HepG2 (cell line): ENCODE measurements around the gene HNRNPL. TPM values are rescaled to one million over a fixed set of nuclear protein-coding genes. Genes with fewer than 3 reads are reported as not detected.

Source experiments
- AFF4 ChIP-seq: sonication (generic); formaldehyde crosslinking; IDR thresholded peaks from 2 replicates; pipeline ENCODE4 v1.4.0; 2020; ENCODE audit warnings: missing genetic modification reagents
- CERS6 ChIP-seq: sonication (generic); formaldehyde crosslinking; IDR thresholded peaks from 2 replicates; pipeline ENCODE4 v1.5.0; 2020; ENCODE audit warnings: missing genetic modification reagents
- FUBP1 ChIP-seq: sonication (generic); formaldehyde crosslinking; IDR thresholded peaks from 2 replicates; pipeline ENCODE4 v1.5.1; 2020; ENCODE audit warnings: missing genetic modification reagents, mild to moderate bottlenecking, borderline replicate concordance
- HMG20B ChIP-seq: conservative IDR thresholded peaks from 2 replicates; pipeline ENCODE4 v1.6.1; 2016; ENCODE audit warnings: missing genetic modification reagents, missing compliant biosample characterization
- MBD4 ChIP-seq: IDR thresholded peaks from 2 replicates; pipeline ENCODE4 v1.6.1; 2012; ENCODE audit warnings: low read length, inconsistent platforms, borderline replicate concordance
- MLX ChIP-seq: IDR thresholded peaks from 2 replicates; pipeline ENCODE4 v1.6.1; 2016
- RFXAP ChIP-seq: sonication (generic); formaldehyde crosslinking; IDR thresholded peaks from 2 replicates; pipeline ENCODE4 v1.4.0; 2020; ENCODE audit warnings: missing genetic modification reagents, borderline replicate concordance
- SRF ChIP-seq: IDR thresholded peaks from 2 replicates; pipeline ENCODE4 v1.6.1; 2011; ENCODE audit warnings: mild to moderate bottlenecking, low read depth, low read length, moderate library complexity
- TIGD3 ChIP-seq: sonication (generic); formaldehyde crosslinking; IDR thresholded peaks from 2 replicates; pipeline ENCODE4 v1.5.1; 2020; ENCODE audit warnings: mild to moderate bottlenecking, missing genetic modification reagents, borderline replicate concordance
- ZFP37 ChIP-seq: sonication (generic); formaldehyde crosslinking; IDR thresholded peaks from 2 replicates; pipeline ENCODE4 v1.4.0; 2020; ENCODE audit warnings: missing genetic modification reagents, borderline replicate concordance
- ZNF484 ChIP-seq: sonication (generic); formaldehyde crosslinking; IDR thresholded peaks from 2 replicates; pipeline ENCODE4 v1.5.1; 2020; ENCODE audit warnings: mild to moderate bottlenecking, low read depth, missing genetic modification reagents, borderline replicate concordance
- ZNF597 ChIP-seq: sonication (generic); formaldehyde crosslinking; IDR thresholded peaks from 2 replicates; pipeline ENCODE4 v1.5.0; 2020; ENCODE audit warnings: missing genetic modification reagents
- ZNF704 ChIP-seq: sonication (generic); formaldehyde crosslinking; IDR thresholded peaks from 2 replicates; pipeline ENCODE4 v1.8.1; 2023; ENCODE audit warnings: mild to moderate bottlenecking, inconsistent platforms, moderate library complexity, missing genetic modification reagents, borderline replicate concordance
- ZNF776 ChIP-seq: sonication (generic); formaldehyde crosslinking; IDR thresholded peaks from 2 replicates; pipeline ENCODE4 v1.4.0; 2020; ENCODE audit warnings: mild to moderate bottlenecking, missing genetic modification reagents
- polyA plus RNA-seq, 8 experiments: library from polyadenylated mRNA; depleted of rRNA in 3 of 8; stranded (reverse) in 7 of 8; unstranded in 1 of 8; fragments of >200 nt; fragmentation: Illumina TruSeq in 4 of 8; extraction: Trizol in 4 of 8; gene quantifications; 2 replicates each; pipeline versions ENCODE4 v1.2.1 to v1.2.3, GENCODE V29; 2011 to 2016; ENCODE audit warnings: low read depth in 4 of 8, missing spikeins in 1 of 8, mixed read lengths in 1 of 8; ENCODE audit not compliant: insufficient read depth in 1 of 8
- total RNA-seq, 5 experiments: library from RNA; depleted of rRNA; stranded (reverse); fragments of >200 nt; fragmentation: Illumina TruSeq; extraction: Trizol; gene quantifications; 2 replicates each; pipeline ENCODE4 v1.2.3, GENCODE V29; 2016; ENCODE audit warnings: low read depth in 1 of 5

The HNRNPL gene
- total and polyA plus RNA-seq, 2 of the 13 experiments (the other 11 are each of a cell fraction or from before 2014, with no cell fraction given): 156 to 278 TPM

- TF ChIP-seq FUBP1 (no peak), RFXAP (no peak), ZNF597 (CRISPR knock-in tag) (no peak), SRF (no peak), HMG20B (CRISPR knock-in tag) (no peak), MLX (no peak), ZNF704 (no peak; the same call in 1 of the 2 replicates), ZNF776 (no peak), TIGD3 (no peak), ZFP37 (peak; percentile 21; the same call in 1 of the 2 replicates), ZNF484 (CRISPR knock-in tag) (no peak; the same call in 1 of the 2 replicates), MBD4 (no peak), AFF4 (no peak; the same call in 1 of the 2 replicates), CERS6 (no peak)
These were observed 483 bp downstream of the HNRNPL start (continued) for GRCh38 chr19:38849147-38849859.
